T-cell (primary cell): Measurements from ENCODE around the gene SPATS2L. TPM values are rescaled to one million over a fixed set of nuclear protein-coding genes. Genes with fewer than 3 reads are reported as not detected.

ENCODE experiments used
- ATAC-seq, 4 experiments: fragments of 200-7000 bp in 3 of 4; fragments of 150-1000 bp in 1 of 4; cut with Tn5 transposase; replicated peaks in 1 of 4; 1 replicate in 3 of 4; 2 replicates in 1 of 4; pipeline ENCODE4 v1.10.0; 2021; ENCODE audit warnings: moderate library complexity in 3 of 4, mild to moderate bottlenecking in 2 of 4, moderate number of reproducible peaks in 1 of 4
- CTCF ChIA-PET, 2 donors: fragments of 300-600 bp; sonication (Branson Sonifier 250); formaldehyde crosslinking; loops; one replicate each; lab custom pipeline; 2022; ENCODE audit warnings: antibody characterized with exemption in 2 of 2; lab: Charles Lee
- POLR2A ChIA-PET, 2 donors: fragments of 300-600 bp; sonication (Branson Sonifier 250); formaldehyde crosslinking; loops; one replicate each; lab custom pipeline; 2022; ENCODE audit warnings: antibody characterized with exemption in 2 of 2; lab: Charles Lee
- DNase-seq, 35 experiments: peaks; one replicate each; pipeline versions ENCODE4 v3.0.0 to v3.0.0-alpha.2; 2013 to 2023
- H3K27ac ChIP-seq: one replicate; pipeline ENCODE4 v1.5.1; 2013; ENCODE audit warnings: low read length
- H3K27me3 ChIP-seq, 2 experiments: replicated peaks in 1 of 2; 1 replicate in 1 of 2; 2 replicates in 1 of 2; pipeline versions ENCODE4 v1.6.1 to v1.7.0; 2013; ENCODE audit warnings: low read length in 1 of 2, mixed read lengths in 1 of 2; ENCODE audit not compliant: control insufficient read depth in 2 of 2, insufficient read depth in 2 of 2; ENCODE audit errors: extremely low read depth in 1 of 2
- H3K36me3 ChIP-seq, 2 donors: 1 replicate in 1 of 2; 2 replicates in 1 of 2; pipeline versions ENCODE4 v1.6.1 to v1.7.0; 2013; ENCODE audit warnings: low read length in 1 of 2; ENCODE audit not compliant: control insufficient read depth in 2 of 2, insufficient read depth in 1 of 2; ENCODE audit errors: extremely low read depth in 1 of 2
- H3K4me1 ChIP-seq, 2 experiments: 1 replicate in 1 of 2; 2 replicates in 1 of 2; pipeline versions ENCODE4 v1.6.1 to v1.7.0; 2013; ENCODE audit warnings: low read length in 2 of 2, mixed read lengths in 1 of 2; ENCODE audit not compliant: insufficient read depth in 2 of 2, control insufficient read depth in 1 of 2; ENCODE audit errors: extremely low read depth in 1 of 2
- H3K4me3 ChIP-seq, 2 donors: 1 replicate in 1 of 2; 2 replicates in 1 of 2; pipeline versions ENCODE4 v1.5.1 to v1.7.0; 2013; ENCODE audit warnings: mild to moderate bottlenecking in 2 of 2, low read length in 1 of 2, moderate library complexity in 1 of 2; ENCODE audit not compliant: control insufficient read depth in 1 of 2; ENCODE audit errors: extremely low read depth in 1 of 2
- H3K9me3 ChIP-seq: 2 replicates; pipeline ENCODE4 v1.7.0; 2013
- H3K27ac Mint-ChIP-seq, 2 donors: one replicate each; pipeline ENCODE4 v1.8.0; 2020 to 2021; ENCODE audit warnings: mild to moderate bottlenecking in 2 of 2, mixed read lengths in 2 of 2
- H3K27me3 Mint-ChIP-seq, 2 donors: one replicate each; pipeline ENCODE4 v1.8.0; 2021 to 2022; ENCODE audit warnings: mixed read lengths in 2 of 2
- H3K36me3 Mint-ChIP-seq: one replicate; pipeline ENCODE4 v1.8.0; 2021; ENCODE audit warnings: mixed read lengths
- H3K4me1 Mint-ChIP-seq, 3 donors: one replicate each; pipeline ENCODE4 v1.8.0; 2020 to 2022; ENCODE audit warnings: mixed read lengths in 3 of 3, mild to moderate bottlenecking in 1 of 3
- H3K4me3 Mint-ChIP-seq, 3 donors: one replicate each; pipeline ENCODE4 v1.8.0; 2020 to 2022; ENCODE audit warnings: mild to moderate bottlenecking in 3 of 3, mixed read lengths in 3 of 3, moderate library complexity in 3 of 3
- H3K9me3 Mint-ChIP-seq, 3 donors: one replicate each; pipeline ENCODE4 v1.8.0; 2020 to 2022; ENCODE audit warnings: mixed read lengths in 3 of 3
- WGBS: methylation state at CpG from one replicate; pipeline ENCODE4 v1.1.5; 2013; ENCODE audit warnings: missing lambda C conversion rate; ENCODE audit not compliant: insufficient coverage; 5-methylcytosine and 5-hydroxymethylcytosine counted together
- total RNA-seq, 35 experiments: library from RNA in 6 of 35; stranded (reverse) in 6 of 35; fragments of 120-200 nt in 1 of 35; gene quantifications; one replicate each; pipeline versions ENCODE4 v1.2.1 to v1.2.4 and lab custom pipeline; 2013 to 2026

Gene SPATS2L
- total RNA-seq, 5 donors from 2014 or later (not counting 1 experiment from before 2014, with no cell fraction given): 5.4 to 9.3 (median 5.9) TPM

DNA sequence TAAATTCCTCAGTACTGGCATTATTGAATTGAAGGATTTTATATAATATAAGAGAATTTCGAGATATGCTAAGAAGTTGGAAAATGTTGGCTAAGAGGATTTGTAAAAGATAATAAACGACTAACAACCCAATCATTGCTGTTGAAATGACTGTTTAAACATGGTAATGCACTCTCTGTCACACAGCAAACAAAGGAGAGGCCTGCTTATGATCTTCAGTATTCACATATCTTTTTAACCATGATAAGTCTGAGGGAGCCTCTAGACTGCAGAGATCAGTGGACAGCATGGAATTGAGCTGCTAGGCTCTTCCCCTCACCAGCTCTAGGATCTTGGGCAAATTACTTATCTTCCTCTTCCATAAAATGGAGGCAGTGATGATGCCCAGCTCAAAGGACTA, 200.7 kb downstream of the SPATS2L start:
- Mint-ChIP-seq H3K27me3 (no peaks in the 10 kb centered on the region), H3K9me3 (peaks cover 0 to 3% (median 0%) of the 10 kb centered on the region in 3 donors), H3K27ac (no peak overlapping the region), H3K36me3 (peaks cover 28% of the 10 kb centered on the region), H3K4me1 (peaks cover 36 to 51% (median 46%) of the 10 kb centered on the region in 3 donors), H3K4me3 (no peak overlapping the region)
- peaks cover 0 to 2% of the 10 kb centered on the region in 2 experiments for H3K27me3 ChIP-seq
- POLR2A ChIA-PET: interaction anchor here in 1 of 2 donors (0.5 kb wide), 1 partner anchor 342 kb away, joined by 8 read pairs; no protein-coding TSS in a partner anchor
- no peak overlapping the region for H3K4me3 ChIP-seq
- H3K27ac ChIP-seq: no peak overlapping the region
- WGBS: no CpG with 5 or more reads among the region's 2 CpGs
- ATAC-seq (no peak), DNase-seq (no peak)
- peaks cover 6 to 18% of the 10 kb centered on the region in 2 experiments for H3K4me1 ChIP-seq
- H3K9me3 ChIP-seq: no peaks in the 10 kb centered on the region
- CTCF ChIA-PET: no interaction called here
- peaks cover 0 to 20% of the 10 kb centered on the region in 2 donors for H3K36me3 ChIP-seq

DNA sequence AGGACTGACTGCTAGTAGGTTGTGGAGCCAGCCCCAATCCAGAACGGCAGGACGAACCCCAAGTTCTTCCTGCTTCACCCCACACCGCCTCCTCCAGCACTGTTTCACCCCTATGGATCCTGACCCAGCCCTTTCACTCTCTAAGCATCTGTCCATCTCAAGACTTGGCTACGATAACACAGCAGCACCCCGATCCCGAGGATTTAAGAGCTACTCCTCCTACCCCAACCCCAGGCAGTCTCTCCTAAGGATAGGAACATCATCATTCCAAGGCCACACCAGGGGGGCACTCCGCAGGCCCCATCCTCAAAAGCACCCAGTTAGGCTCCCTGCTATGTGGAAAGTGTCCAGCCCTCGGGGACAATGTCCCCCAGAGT, 202.7 kb downstream of the SPATS2L start:
- peaks cover 16% of the 10 kb centered on the region for H3K36me3 Mint-ChIP-seq
- peak overlapping the region; percentile 89 to 92 (median 91) for H3K4me3 Mint-ChIP-seq
- Histone ChIP-seq H3K4me3 (peak overlapping the region; percentile 60 to 82), H3K27me3 (peaks cover 0 to 2% of the 10 kb centered on the region in 2 experiments), H3K4me1 (peaks cover 6 to 20% of the 10 kb centered on the region in 2 experiments), H3K27ac (peak overlapping the region; percentile 67), H3K9me3 (no peaks in the 10 kb centered on the region), H3K36me3 (peaks cover 0 to 8% of the 10 kb centered on the region in 2 donors)
- ChIA-PET CTCF (interaction anchor here (0.5 to 1.7 kb wide), 5 partner anchors 16 to 942 kb away, joined by 3 to 7 read pairs (median 4); partner anchors contain the start of genes SGO2 (in 1 of the 2), STRADB (in 1 of the 2) and TRAK2 (in 1 of the 2)), POLR2A (interaction anchor here in 1 of 2 donors (0.7 kb wide), 1 partner anchor 355 kb away, joined by 3 read pairs; the partner anchor contains the start of gene CLK1)
- 32% methylated on average over 5 of the region's 8 CpGs for WGBS
- DNase-seq (peak in 5 of 35 experiments; percentile 1 to 21 (median 3)), ATAC-seq (peak in 1 of 4 experiments; percentile 0)
- H3K27ac Mint-ChIP-seq: peak overlapping the region; percentile 93 to 94
- H3K27me3 Mint-ChIP-seq: no peaks in the 10 kb centered on the region
- H3K4me1 Mint-ChIP-seq: peaks cover 29 to 47% (median 40%) of the 10 kb centered on the region in 3 donors
- H3K9me3 Mint-ChIP-seq: no peaks in the 10 kb centered on the region

DNA sequence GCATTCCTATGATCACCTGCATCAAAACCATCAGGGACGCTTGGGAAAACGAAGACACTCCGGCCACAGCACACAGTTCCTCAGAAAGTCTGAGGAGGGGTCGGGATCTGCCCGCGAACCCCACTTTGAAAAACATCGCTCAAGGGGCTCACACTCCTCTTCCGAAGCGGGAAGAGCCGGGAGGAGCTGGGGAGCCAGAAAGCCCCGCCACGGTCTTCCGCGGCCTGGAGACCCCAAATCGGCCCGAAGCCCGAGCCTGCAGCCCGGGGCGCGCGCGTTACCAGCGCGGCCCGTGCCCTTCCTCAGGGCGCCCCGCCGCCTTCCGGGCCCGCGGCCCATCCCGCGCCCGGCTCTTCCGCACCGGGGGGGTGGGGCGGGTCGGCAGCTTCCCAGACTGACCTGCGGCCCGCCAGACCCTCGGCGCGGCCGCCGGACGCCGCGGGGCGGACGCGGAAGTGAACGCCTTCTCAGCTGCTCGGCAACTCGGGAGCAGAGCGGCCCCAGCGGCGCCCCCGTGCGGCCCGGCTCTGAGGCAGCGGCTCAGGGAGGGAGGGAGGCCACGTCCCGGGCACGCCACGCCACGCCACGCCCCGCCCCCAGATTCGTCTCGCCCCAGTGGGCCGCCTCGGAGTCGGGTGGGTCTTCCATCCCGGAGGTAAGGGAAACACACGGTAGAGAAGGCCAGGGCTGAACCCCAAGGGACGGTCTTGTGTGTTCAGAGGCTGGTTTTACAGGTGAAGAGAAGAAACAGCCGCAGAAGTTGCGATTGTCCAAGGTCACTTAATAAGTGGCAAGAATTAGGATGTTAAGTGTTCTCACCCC, 203.3 kb downstream of the SPATS2L start, which contains the start of gene KCTD18:
Gene KCTD18, minus strand, starts transcription at position 457 of the 822 bp plus-strand sequence. CDS start 3,052 bp downstream, outside the sequence.
- H3K4me3 ChIP-seq: peak within 1 kb of the TSS; percentile 61 to 82
- H3K36me3 ChIP-seq: peaks cover 0 to 6% of the 10 kb centered on the region in 2 donors
- peak within 1 kb of the TSS; percentile 93 to 94 for H3K27ac Mint-ChIP-seq
- peaks cover 0 to 2% of the 10 kb centered on the region in 2 experiments for H3K27me3 ChIP-seq
- peak; percentile 78 to 94 (median 87) for DNase-seq
- H3K9me3 ChIP-seq: no peaks in the 10 kb centered on the region
- peaks cover 29 to 51% (median 38%) of the 10 kb centered on the region in 3 donors for H3K4me1 Mint-ChIP-seq
- peak within 1 kb of the TSS; percentile 67 for H3K27ac ChIP-seq
- no peaks in the 10 kb centered on the region for H3K9me3 Mint-ChIP-seq
- ATAC-seq: peak; percentile 98 to 99 (median 98)
- CTCF ChIA-PET: interaction anchor here (0.5 to 1.7 kb wide), 6 partner anchors 15 to 941 kb away, joined by 3 to 7 read pairs (median 4); partner anchors contain the start of genes SGO2 (in 1 of the 2), STRADB (in 1 of the 2) and TRAK2 (in 1 of the 2)
- peaks cover 12 to 26% of the 10 kb centered on the region in 2 experiments for H3K4me1 ChIP-seq
- H3K27me3 Mint-ChIP-seq: no peaks in the 10 kb centered on the region
- POLR2A ChIA-PET: interaction anchor here in 1 of 2 donors (0.7 kb wide), 1 partner anchor 355 kb away, joined by 3 read pairs; the partner anchor contains the start of gene CLK1
- WGBS: under 1% methylated on average over 75 of the region's 78 CpGs
- peak within 1 kb of the TSS; percentile 89 to 92 (median 91) for H3K4me3 Mint-ChIP-seq
- H3K36me3 Mint-ChIP-seq: peaks cover 14% of the 10 kb centered on the region

DNA sequence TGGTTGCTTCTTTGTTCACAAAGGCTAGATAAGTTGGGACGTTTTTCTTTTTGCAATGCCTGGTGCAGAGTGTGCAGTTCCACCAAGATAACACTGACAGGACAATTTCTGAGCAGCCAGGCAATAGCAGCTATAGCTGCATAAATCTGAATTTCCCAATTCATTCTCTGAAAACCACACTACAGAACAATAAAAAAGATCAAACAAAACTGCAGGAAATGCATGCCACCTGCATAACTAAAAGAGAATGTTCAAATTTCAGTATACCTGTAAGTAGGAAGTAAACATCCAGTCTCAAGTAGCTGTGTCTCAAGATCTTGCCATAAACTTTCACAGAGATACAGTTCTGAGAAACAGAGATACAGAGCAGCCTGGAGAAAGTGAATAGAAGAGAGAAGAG, 208.7 kb downstream of the SPATS2L start:
- H3K27me3 Mint-ChIP-seq: no peaks in the 10 kb centered on the region
- Histone ChIP-seq H3K4me3 (peak overlapping the region in 1 of 2 donors; percentile 7), H3K4me1 (peaks cover 13 to 17% of the 10 kb centered on the region in 2 experiments), H3K27me3 (peaks cover 0 to 2% of the 10 kb centered on the region in 2 experiments), H3K27ac (no peak overlapping the region), H3K9me3 (no peaks in the 10 kb centered on the region), H3K36me3 (no peaks in the 10 kb centered on the region)
- ChIA-PET POLR2A (interaction anchor here in 1 of 2 donors (0.6 kb wide), 1 partner anchor 17 kb away, joined by 3 read pairs; no protein-coding TSS in a partner anchor), CTCF (interaction anchor here in 1 of 2 donors (0.9 kb wide), 1 partner anchor 43 kb away, joined by 3 read pairs; no protein-coding TSS in a partner anchor)
- peaks cover 0 to 21% (median 7%) of the 10 kb centered on the region in 3 donors for H3K4me1 Mint-ChIP-seq
- WGBS: no CpG with 5 or more reads among the region's 1 CpG
- peak; percentile 56 to 84 (median 64) for ATAC-seq
- DNase-seq: peak in 1 of 35 experiments; percentile 27
- peak overlapping the region in 1 of 3 donors; percentile 6 for H3K4me3 Mint-ChIP-seq
- peaks cover 0 to 5% (median 0%) of the 10 kb centered on the region in 3 donors for H3K9me3 Mint-ChIP-seq
- peaks cover 5% of the 10 kb centered on the region for H3K36me3 Mint-ChIP-seq
- H3K27ac Mint-ChIP-seq: no peak overlapping the region

DNA sequence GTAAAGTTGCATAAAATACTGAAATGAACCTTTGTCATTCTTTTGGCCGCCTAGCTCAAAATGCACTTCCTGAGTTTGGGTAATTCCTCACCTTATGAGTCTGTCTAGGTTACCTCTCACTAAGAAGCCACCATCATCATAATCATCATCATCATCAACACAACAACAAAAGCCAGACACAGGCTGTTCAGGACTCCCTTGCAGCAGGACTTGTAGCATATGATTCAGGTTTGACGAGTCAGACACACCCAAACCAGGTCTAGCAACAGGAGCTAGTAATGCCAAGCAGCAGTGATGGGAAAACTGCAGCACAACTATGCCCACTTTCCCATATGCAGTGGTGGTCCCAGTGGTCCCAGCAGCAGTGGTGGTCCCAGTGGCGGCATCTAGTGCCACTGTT, 216.7 kb downstream of the SPATS2L start:
- CTCF ChIA-PET: interaction anchor here in 1 of 2 donors (1.0 kb wide), 1 partner anchor 150 kb away, joined by 4 read pairs; no protein-coding TSS in a partner anchor
- H3K4me3 ChIP-seq: no peak overlapping the region
- Mint-ChIP-seq H3K4me1 (peaks cover 11 to 12% (median 11%) of the 10 kb centered on the region in 3 donors), H3K27me3 (no peaks in the 10 kb centered on the region), H3K36me3 (no peaks in the 10 kb centered on the region), H3K9me3 (no peaks in the 10 kb centered on the region), H3K27ac (no peak overlapping the region), H3K4me3 (no peak overlapping the region)
- H3K9me3 ChIP-seq: no peaks in the 10 kb centered on the region
- ATAC-seq (no peak), DNase-seq (no peak)
- POLR2A ChIA-PET: no interaction called here
- no peak overlapping the region for H3K27ac ChIP-seq
- H3K4me1 ChIP-seq: peaks cover 6 to 10% of the 10 kb centered on the region in 2 experiments
- no peaks in the 10 kb centered on the region for H3K36me3 ChIP-seq
- 80% methylated on average over 2 of the region's 3 CpGs for WGBS
- H3K27me3 ChIP-seq: peaks cover 0 to 2% of the 10 kb centered on the region in 2 experiments
